GM21360 (cell line): ENCODE measurements around the gene ADCY5.

ENCODE experiments used
- ATAC-seq: cut with Tn5 transposase; IDR thresholded peaks from one replicate; pipeline ENCODE4 v1.9.1; 2021; ENCODE audit warnings: mild to moderate bottlenecking, moderate library complexity; ENCODE audit not compliant: unreplicated experiment

Gene ADCY5

DNA sequence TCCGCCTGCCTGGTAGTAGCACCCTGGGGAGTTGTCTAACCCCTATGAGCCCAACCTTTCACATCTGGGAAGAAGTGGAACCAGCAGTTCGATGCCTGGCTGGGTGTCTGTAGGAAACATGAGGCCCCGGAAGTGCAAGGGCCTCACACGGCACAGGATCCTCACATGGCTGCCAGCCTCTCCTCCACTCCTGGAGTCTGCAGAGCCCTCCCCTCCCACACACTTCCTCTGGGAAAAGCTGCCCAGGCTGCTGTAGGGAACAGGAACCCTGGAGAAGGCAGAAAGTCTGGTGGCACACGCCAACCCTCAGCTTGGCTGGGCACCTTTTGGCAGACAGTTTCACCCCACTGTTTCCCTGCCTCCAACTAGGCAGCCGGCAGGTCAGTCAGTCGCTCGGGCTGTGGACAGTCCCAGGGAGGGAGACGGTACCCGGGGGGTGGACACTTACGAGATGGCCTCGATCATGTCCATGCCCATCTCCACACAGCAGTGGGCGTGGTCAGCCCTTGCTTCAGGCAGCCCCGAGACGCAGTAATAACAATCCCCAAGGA, 118.4 kb downstream of the ADCY5 start:
- ATAC-seq = no peak

DNA sequence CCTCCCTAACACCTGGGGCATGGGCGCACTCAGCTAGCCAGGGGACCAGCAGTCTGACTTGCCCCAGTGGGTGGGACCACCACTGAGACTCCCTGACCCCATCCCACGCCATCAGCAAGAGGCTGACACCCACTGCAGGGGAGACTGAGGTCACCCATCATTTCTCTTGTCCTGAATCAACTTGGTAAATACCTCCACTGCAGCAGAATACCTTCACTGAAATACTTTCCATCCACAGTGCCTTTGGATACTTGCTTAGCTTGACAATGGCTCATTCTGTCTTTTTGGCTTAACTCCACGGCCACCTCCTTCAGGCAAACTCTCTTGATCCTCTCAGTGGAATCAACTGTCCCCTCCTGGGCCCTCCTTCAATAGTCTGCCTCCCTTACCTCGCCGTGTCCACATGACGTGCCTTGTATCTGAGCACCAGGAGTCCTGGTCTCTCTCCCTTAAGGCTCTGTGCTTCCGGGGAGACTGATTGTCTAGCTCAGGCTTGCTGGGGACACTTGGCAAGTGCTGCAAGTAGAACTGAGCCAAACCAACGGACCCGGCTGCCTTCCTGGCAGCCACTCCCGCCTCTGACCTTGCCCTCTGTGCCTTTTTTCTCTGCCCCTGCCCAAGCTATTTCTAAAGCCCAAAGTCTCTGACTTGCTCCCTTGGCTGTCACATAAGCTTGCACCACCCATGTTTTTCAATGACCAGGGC, 119.1 kb downstream of the ADCY5 start:
- no peak for ATAC-seq

DNA sequence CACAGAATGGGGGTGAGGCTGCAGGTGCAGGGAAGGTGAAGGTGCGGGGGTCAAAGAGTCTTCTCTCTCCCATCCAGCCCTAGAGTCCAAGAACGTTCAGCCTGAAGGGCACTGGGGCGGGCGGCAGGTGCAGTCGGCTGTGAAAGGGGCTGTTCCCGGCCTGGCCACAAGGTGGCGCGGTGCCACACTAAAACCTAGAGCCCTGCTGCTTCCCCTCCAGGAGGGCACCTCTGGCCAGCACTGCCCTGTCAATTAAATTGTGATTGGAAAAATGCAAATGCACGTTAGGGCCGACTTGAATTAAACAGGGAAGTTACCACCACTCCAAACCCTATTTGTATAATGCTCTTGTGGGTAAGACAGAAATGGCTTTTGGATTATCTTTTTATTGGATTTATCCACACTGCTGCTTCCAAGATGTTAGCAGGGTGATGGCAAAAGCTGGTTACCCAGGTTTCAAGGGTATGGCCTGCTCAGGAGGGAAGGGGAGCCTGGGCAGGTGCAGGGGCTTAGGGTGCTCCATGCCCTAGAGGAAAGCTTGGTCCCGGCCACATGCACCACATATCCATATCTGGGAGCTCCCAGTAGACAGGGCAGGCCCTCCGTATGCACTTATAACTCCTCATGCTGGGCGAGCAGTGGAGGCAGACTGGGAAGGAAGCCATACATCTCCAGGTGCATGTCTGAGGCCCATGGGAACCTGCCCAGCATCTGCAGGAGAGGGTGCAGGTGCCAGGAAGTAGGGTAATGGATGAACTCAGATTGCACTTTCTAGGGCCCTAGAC, 119.8 kb downstream of the ADCY5 start:
- ATAC-seq = no peak

DNA sequence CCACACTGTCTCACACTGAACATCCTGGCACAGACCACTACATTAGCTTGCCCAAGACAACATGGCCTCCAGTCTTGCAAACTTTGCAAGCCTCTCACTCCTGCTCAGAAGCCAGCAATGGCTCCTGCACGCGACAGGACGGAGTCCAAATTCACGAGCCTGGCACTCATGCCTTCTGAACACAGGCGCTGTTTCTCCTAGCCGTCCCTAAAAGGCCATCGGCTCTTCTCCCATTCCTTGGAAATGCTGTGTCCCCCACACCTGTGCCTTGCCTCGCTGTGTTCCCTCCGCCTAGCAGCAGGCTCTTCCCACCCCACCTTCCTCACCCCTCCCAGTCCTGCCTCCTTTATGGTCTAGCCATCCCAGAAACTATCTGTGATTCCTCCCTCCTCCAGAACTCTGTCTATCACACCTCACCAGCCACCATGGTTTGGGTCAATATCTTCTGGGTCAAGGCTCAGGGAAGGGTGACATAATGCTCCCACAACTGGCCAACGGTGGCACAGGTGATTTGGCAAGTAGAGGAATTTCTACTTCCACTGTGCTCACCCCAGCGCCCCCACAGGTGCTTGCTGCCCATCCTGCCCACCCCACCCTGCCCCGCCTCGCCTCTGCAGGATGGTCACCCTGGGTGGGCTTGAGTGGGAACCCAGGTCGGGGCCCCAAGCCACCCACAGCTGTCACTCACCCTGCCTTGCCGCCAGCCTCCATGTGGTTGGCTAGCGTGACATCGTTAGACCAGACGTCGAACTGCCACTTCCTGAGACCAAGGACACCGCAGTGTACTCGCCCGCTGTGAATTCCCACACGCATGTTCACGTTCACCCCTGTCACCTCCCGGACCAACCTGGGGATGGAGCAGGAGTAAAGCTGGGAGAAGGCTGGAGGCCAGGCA, 120.7 kb downstream of the ADCY5 start:
- ATAC-seq = no peak

DNA sequence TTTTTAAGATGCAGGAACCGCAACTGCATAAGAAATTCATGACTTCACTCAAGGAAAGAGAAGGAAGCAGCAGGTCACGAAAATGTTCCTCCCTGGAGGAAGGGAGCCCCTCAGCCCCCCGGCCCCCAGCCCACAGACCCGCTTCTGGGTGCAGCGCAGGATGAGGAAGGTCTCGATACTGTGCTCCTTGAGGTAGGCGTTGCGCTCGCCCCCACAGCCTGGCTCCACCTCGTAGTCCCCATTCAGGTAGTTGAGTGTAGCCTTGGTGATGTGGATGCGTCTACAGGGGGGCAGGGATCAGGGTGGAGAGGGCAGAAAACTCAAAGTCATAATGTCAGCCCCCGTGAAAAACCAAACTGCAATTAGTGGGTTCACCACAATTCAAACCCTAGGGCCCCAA, 121.4 kb downstream of the ADCY5 start:
- ATAC-seq = no peak

- ATAC-seq = no peak
Observed at GRCh38 chr3:123326531-123326930, 122.4 kb downstream of the ADCY5 start.

- ATAC-seq = no peak
Observed at GRCh38 chr3:123325766-123326256, 123.1 kb downstream of the ADCY5 start.

DNA sequence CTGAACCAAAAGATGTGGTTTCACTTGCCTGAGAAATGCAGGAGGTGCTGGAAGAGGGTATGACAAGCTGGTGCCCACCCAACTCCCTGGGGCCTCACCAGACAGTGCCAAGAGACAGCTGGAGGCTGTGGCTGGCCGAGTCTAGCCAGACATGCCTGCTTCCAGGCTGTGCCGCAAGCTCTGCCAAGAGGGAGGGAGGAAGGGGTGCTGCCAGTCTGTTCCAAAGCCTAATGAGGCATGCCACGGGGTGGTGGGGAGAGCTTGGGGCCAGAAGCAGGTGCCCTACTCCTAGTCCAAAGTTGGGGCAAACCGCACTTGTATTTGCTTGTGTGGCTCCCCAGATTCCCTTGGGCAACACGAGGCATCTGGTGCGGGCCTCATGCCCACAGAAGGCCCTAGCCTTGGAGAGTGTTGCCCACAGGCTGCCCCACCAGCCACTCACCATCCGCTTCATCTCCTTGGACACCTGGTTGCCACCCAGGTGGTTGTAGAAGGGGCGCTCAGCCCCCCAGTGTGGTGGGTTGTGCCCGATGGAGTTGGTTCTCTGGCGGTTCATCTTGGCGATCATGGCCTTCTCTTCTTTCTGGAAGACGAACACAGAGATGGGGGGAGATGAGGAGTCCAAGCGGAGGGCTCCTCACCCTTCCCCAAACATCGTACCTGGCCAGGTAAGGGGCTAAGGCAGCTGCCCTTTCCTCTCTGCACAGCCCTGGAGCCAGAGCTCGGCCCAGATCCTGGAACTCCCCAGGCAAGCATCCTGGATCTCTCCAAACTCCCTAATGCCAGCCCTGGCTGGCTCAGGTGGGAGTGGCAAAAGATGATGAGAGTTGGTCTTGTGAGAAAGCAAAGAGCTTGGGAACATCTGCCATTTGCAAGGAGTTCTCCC, 123.8 kb downstream of the ADCY5 start:
- no peak for ATAC-seq

DNA sequence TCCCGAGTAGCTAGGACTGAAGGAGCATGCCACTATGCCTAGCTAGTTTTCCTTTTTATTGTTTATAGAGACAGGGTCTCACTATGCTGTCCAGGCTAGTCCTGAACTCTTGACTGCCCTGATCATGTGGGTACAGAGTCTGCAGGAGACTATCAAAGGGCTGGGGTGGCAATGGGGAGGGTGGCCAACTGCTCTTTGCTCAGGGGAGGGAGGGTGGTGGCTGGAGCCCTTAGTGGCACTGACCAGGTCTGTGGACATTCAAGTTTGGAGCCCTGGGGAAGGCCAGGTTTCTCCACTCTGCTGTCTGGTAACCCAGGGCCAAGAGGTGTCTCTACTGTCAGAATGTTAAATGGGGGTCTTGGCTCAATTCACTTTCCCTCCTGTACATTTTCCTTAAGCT, 125.1 kb downstream of the ADCY5 start:
- no peak for ATAC-seq

DNA sequence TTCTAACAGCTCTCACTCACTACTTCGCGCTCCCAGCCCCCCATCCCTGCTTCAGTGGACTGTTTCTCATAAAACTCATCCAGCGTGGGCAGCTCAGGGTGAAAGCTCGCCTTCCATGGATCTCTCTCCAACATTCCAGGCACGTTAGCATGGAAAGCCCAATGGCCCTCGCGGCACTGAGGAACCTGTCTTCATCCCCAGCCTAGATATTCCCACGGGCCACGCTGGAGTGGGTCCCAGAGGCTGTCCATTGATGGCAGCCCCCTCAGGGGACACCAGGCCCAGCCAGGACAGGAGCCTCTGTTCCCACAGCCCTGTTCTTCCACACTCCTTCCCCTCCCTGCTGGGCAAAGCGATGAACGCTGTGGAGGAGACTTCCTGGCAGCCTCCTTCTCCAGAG, 126.0 kb downstream of the ADCY5 start:
- ATAC-seq = no peak

- no peak for ATAC-seq
Observed at GRCh38 chr3:123321806-123322205, 127.1 kb downstream of the ADCY5 start.

GRCh38 chr3:123320221-123320620, 128.7 kb downstream of the ADCY5 start:
- ATAC-seq = no peak

- no peak for ATAC-seq
Observed at GRCh38 chr3:123319760-123320159, 129.1 kb downstream of the ADCY5 start.

- ATAC-seq = no peak
Observed at GRCh38 chr3:123318374-123318773, 130.5 kb downstream of the ADCY5 start.

DNA sequence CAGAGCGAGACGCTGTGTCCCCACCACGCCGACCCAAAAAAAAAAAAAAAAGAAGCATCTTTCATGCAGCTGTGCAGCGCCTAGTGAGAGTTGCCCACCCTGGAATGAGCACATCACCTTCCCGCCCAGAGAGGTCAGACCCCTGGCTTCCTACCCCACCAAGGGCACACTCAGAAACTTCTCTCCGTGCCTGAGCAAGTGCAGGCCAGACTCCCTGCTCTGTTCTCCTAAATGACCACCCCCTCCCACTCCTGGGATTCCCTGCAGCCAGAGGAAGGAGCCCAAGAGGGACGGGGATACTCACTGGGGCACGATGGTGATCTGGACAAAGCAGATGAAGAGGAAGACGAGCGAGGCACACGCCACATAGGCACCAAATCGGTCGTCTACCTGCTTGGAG, 131.2 kb downstream of the ADCY5 start:
- ATAC-seq = no peak

DNA sequence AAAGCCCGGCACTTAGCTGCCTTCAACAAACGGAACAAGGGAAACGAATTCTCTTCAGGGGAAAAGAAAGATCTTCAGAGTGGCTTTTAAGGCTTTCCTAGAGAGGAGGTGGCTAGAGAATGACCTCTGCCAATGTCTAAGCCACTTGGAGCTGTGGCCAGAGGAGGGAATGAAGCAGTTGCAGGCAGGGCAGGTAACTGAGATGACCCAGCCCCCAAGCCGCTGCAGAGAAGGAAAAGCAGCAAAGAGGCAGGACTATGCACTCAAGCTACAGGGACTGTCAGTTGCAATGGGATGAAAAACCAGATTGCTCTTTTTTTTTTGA, 133.7 kb downstream of the ADCY5 start:
- ATAC-seq = no peak

- no peak for ATAC-seq
Observed at GRCh38 chr3:123314359-123315270, 134.3 kb downstream of the ADCY5 start.

- ATAC-seq = no peak
Observed at GRCh38 chr3:123313889-123314288, 135.0 kb downstream of the ADCY5 start.
